ENCODE measurements around the gene SLC66A1.

Gene SLC66A1

DNA sequence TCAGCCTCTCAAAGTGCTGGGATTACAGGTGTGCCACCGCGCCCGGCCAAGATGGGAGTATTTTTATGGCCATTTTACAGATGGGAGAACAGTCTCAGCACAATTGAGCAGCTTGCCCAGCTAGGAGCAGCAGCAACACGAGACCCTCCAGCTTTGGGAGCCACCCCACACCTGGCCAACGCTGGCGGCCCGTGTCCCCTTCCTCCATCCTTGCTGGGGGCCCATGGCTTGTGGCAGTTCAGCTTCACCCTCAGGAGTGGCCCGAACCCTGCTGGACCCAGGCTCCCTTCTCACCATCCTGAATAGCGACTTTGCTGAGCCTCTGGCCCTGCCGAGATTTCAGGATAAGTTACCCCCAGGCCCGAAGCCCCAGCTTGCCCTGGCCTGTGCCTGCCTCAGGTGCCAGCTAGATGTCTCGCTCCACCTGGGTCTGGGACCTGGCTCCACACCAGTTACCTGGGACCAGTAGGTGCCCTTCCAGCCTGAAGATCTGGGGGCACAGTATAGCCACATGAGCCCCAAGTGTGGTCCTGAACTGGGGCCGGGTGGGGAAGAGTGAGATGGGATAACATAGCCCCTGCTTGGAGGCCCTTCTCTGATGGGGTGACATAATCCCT lies 19.2 kb downstream of the SLC66A1 start:
- Histone ChIP-seq H3K9me3 (ENCODE audit: insufficient read depth, low read length) (no peaks in the 10 kb centered on the region), H3K27me3 (ENCODE audit: low read depth, low read length) (no peaks in the 10 kb centered on the region), H3K79me2 (ENCODE audit: low read length) (no peaks in the 10 kb centered on the region), H3K4me3 (ENCODE audit: low read length) (no peak overlapping the region), H3K36me3 (replicated peaks; ENCODE audit: low read depth, low read length) (no peaks in the 10 kb centered on the region), H4K20me1 (ENCODE audit: insufficient read depth, low read length) (no peaks in the 10 kb centered on the region), H3K27ac (ENCODE audit: low read length) (no peak overlapping the region), H2AFZ (ENCODE audit: low read depth, low read length) (no peak overlapping the region), H3K9ac (ENCODE audit: low read length) (no peak overlapping the region), H3K4me1 (ENCODE audit: low read length) (no peaks in the 10 kb centered on the region), H3K4me2 (ENCODE audit: low read length) (no peak overlapping the region)
- TF ChIP-seq EZH2phosphoT487 (IDR thresholded peaks at IDR 0.05; ENCODE audit: low read depth), result no peak
- TF ChIP-seq, protein P1, sequence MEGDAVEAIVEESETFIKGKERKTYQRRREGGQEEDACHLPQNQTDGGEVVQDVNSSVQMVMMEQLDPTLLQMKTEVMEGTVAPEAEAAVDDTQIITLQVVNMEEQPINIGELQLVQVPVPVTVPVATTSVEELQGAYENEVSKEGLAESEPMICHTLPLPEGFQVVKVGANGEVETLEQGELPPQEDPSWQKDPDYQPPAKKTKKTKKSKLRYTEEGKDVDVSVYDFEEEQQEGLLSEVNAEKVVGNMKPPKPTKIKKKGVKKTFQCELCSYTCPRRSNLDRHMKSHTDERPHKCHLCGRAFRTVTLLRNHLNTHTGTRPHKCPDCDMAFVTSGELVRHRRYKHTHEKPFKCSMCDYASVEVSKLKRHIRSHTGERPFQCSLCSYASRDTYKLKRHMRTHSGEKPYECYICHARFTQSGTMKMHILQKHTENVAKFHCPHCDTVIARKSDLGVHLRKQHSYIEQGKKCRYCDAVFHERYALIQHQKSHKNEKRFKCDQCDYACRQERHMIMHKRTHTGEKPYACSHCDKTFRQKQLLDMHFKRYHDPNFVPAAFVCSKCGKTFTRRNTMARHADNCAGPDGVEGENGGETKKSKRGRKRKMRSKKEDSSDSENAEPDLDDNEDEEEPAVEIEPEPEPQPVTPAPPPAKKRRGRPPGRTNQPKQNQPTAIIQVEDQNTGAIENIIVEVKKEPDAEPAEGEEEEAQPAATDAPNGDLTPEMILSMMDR (IDR thresholded peaks at IDR 0.05; ENCODE audit: low read depth, low read length), result no peak

DNA sequence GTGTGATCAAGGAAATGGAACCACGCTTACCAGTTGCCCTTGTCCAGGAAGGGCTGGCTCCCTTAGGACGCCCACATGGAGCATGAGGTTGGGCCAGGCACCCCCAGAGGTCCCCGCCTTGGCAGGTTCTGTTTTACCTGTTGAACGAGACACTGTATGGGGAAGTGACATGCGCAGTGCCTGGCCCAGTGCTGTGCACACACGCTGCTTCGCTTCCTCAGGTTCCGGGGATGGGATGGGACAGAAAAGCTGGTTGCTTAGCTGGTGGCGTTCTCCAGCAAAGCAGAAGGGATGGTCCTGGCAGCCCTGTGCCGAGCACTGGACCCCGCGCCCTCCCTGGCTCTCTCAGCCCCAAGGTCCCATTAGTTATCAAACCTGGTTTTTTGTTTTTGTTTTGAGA lies 20.7 kb downstream of the SLC66A1 start:
- Histone ChIP-seq H3K9me3 (ENCODE audit: insufficient read depth, low read length) (no peaks in the 10 kb centered on the region), H4K20me1 (ENCODE audit: insufficient read depth, low read length) (no peaks in the 10 kb centered on the region), H3K36me3 (replicated peaks; ENCODE audit: low read depth, low read length) (no peaks in the 10 kb centered on the region), H3K4me2 (ENCODE audit: low read length) (no peak overlapping the region), H2AFZ (ENCODE audit: low read depth, low read length) (no peak overlapping the region), H3K9ac (ENCODE audit: low read length) (no peak overlapping the region), H3K27ac (ENCODE audit: low read length) (no peak overlapping the region), H3K4me3 (ENCODE audit: low read length) (no peak overlapping the region), H3K79me2 (ENCODE audit: low read length) (no peaks in the 10 kb centered on the region), H3K27me3 (ENCODE audit: low read depth, low read length) (no peaks in the 10 kb centered on the region), H3K4me1 (ENCODE audit: low read length) (no peaks in the 10 kb centered on the region)
- no peak for TF ChIP-seq EZH2phosphoT487 (IDR thresholded peaks at IDR 0.05; ENCODE audit: low read depth)
- TF ChIP-seq, protein P1 (IDR thresholded peaks at IDR 0.05; ENCODE audit: low read depth, low read length), result no peak

DNA sequence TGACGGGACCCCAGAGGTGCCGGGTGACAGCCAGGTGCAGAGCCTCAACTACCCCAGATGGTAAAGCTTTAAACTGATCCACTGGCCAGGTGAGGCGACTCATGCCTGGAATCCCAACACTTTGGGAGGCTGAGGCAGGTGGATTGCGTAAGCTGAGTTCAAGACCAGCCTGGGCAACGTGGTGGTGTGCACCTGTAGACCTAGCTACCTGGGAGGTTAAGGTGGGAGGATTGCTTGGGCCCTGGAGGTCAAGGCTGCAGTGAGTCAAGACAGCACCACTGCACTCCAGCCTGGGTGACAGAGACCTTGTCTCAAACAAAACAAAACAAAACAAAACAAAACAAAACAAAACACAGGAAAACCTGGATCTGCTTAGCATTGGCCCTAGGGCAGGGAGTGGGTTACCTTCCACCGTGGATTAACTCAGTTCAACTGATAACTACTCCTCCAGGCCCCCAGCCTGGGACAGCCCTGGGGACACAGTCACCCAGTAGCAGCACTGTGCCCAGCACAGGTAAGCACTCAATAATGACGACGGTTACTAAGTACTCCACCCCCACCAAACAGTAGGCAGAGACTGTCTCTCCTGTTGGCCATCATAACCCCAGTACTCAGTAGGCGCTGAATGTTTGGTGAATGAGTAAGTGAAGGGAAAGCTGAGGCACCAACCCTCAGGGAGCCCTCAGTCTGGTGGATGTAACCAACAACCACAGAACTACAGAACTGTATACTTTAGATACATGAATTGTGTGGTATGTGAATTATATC lies 21.6 kb downstream of the SLC66A1 start:
- no peak overlapping the region for H3K4me2 ChIP-seq (ENCODE audit: low read length)
- TF ChIP-seq EZH2phosphoT487 (IDR thresholded peaks at IDR 0.05; ENCODE audit: low read depth), result no peak
- TF ChIP-seq, protein P1 (IDR thresholded peaks at IDR 0.05; ENCODE audit: low read depth, low read length), result no peak
- no peak overlapping the region for H2AFZ ChIP-seq (ENCODE audit: low read depth, low read length)

DNA sequence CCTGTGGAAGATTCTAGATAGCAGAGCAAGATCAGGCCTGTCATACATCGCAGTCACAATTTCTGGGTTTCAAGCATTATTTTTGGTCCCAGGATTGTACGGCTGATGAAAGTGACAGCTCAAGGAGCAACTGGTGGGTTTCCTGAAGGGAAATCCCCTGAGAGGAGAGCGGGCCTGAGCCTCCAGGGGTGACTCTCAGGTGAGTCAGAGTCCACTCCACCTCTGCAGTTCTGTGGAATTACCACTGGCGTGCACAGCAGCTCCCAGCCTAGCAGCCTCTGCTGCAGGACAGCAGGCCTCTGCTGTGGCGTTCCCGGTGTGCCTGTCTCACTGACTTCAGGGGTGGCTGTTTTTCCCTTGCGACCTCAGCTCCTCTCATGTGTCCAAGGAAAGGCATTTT lies 24.4 kb downstream of the SLC66A1 start:
- Histone ChIP-seq H3K27ac (ENCODE audit: low read length) (no peak overlapping the region), H3K4me2 (ENCODE audit: low read length) (no peak overlapping the region), H2AFZ (ENCODE audit: low read depth, low read length) (no peak overlapping the region), H3K9me3 (ENCODE audit: insufficient read depth, low read length) (no peaks in the 10 kb centered on the region), H3K4me1 (ENCODE audit: low read length) (no peaks in the 10 kb centered on the region), H3K79me2 (ENCODE audit: low read length) (no peaks in the 10 kb centered on the region), H4K20me1 (ENCODE audit: insufficient read depth, low read length) (no peaks in the 10 kb centered on the region), H3K36me3 (replicated peaks; ENCODE audit: low read depth, low read length) (no peaks in the 10 kb centered on the region), H3K4me3 (ENCODE audit: low read length) (no peak overlapping the region), H3K27me3 (ENCODE audit: low read depth, low read length) (no peaks in the 10 kb centered on the region), H3K9ac (ENCODE audit: low read length) (no peak overlapping the region)
- TF ChIP-seq EZH2phosphoT487 (IDR thresholded peaks at IDR 0.05; ENCODE audit: low read depth), result no peak
- TF ChIP-seq, protein P1 (IDR thresholded peaks at IDR 0.05; ENCODE audit: low read depth, low read length), result no peak

More for the DNA sequence above, 21.6 kb downstream of the SLC66A1 start:
- H3K27ac ChIP-seq (ENCODE audit: low read length), result no peak overlapping the region
- H3K36me3 ChIP-seq (replicated peaks; ENCODE audit: low read depth, low read length), result no peaks in the 10 kb centered on the region
- H3K4me1 ChIP-seq (ENCODE audit: low read length), result no peaks in the 10 kb centered on the region
- H4K20me1 ChIP-seq (ENCODE audit: insufficient read depth, low read length), result no peaks in the 10 kb centered on the region
- no peak overlapping the region for H3K4me3 ChIP-seq (ENCODE audit: low read length)
- H3K9me3 ChIP-seq (ENCODE audit: insufficient read depth, low read length), result no peaks in the 10 kb centered on the region
- no peaks in the 10 kb centered on the region for H3K79me2 ChIP-seq (ENCODE audit: low read length)
- no peaks in the 10 kb centered on the region for H3K27me3 ChIP-seq (ENCODE audit: low read depth, low read length)
- H3K9ac ChIP-seq (ENCODE audit: low read length), result no peak overlapping the region

Measured in OCI-LY3 (cell line).